Body of pancreas (tissue), 4 donors: ENCODE results near the gene NFIA. TPM values are rescaled to one million over a fixed set of nuclear protein-coding genes. Genes with fewer than 3 reads are reported as not detected.

ENCODE experiments used
- ATAC-seq: fragments of 150-250 bp; one replicate; pipeline ENCODE4 v1.9.1; 2016
- DNase-seq, 4 donors: peaks; one replicate each; pipeline ENCODE4 v3.0.0-alpha.2; 2019
- H3K27ac ChIP-seq, 4 donors: fragments of 200-600 bp; sonication (generic); 1 replicate in 3 of 4; 2 replicates in 1 of 4; pipeline versions ENCODE4 v1.5.1 to v1.6.1; 2016 to 2019; ENCODE audit warnings: mild to moderate bottlenecking in 1 of 4, mixed read lengths in 1 of 4, moderate library complexity in 1 of 4
- H3K27me3 ChIP-seq, 2 donors: fragments of 200-600 bp; sonication (generic); one replicate each; pipeline ENCODE4 v1.6.0; 2016; ENCODE audit warnings: mild to moderate bottlenecking in 1 of 2
- H3K36me3 ChIP-seq, 2 donors: fragments of 200-600 bp; sonication (generic); replicated peaks in 1 of 2; 2 replicates each; pipeline ENCODE4 v1.5.1; 2016; ENCODE audit warnings: low read depth in 2 of 2; ENCODE audit not compliant: insufficient read depth in 1 of 2
- H3K4me1 ChIP-seq: fragments of 200-600 bp; sonication (generic); one replicate; pipeline ENCODE4 v1.6.0; 2016
- H3K4me3 ChIP-seq, 2 donors: fragments of 200-600 bp; sonication (generic); 1 replicate in 1 of 2; 2 replicates in 1 of 2; pipeline ENCODE4 v1.5.1; 2016 to 2019
- H3K9me3 ChIP-seq, 3 donors: fragments of 200-600 bp; sonication (generic); 1 replicate in 2 of 3; 2 replicates in 1 of 3; pipeline ENCODE4 v1.5.1; 2016
- CTCF ChIP-seq, 7 experiments: fragments of 450-650 bp in 4 of 7; fragments of 200-600 bp in 3 of 7; sonication (generic) in 3 of 7; IDR thresholded peaks; one replicate each; pipeline ENCODE4 v1.5.1; 2016 to 2019; ENCODE audit warnings: antibody characterized with exemption in 7 of 7
- POLR2A ChIP-seq, 3 donors: fragments of 450-650 bp; IDR thresholded peaks; one replicate each; pipeline ENCODE4 v1.6.1; 2016; ENCODE audit warnings: antibody characterized with exemption in 3 of 3, mild to moderate bottlenecking in 2 of 3
- WGBS, 2 donors: methylation state at CpG; one replicate each; pipeline ENCODE4 v1.1.5; 2017; 5-methylcytosine and 5-hydroxymethylcytosine counted together
- intact Hi-C: fragments of 100-400 bp; cut with DNase I; formaldehyde crosslinking; loops from one replicate; pipeline ENCODE4 v1.15.1; 2023
- total RNA-seq, 2 donors: library from RNA; depleted of rRNA; stranded (reverse); fragments of >200 nt; gene quantifications; one replicate each; pipeline ENCODE4 v1.1.0, GENCODE V29; 2016

Gene NFIA
- total RNA-seq, 2 donors from 2014 or later, result 21.5 to 32.3 TPM

DNA sequence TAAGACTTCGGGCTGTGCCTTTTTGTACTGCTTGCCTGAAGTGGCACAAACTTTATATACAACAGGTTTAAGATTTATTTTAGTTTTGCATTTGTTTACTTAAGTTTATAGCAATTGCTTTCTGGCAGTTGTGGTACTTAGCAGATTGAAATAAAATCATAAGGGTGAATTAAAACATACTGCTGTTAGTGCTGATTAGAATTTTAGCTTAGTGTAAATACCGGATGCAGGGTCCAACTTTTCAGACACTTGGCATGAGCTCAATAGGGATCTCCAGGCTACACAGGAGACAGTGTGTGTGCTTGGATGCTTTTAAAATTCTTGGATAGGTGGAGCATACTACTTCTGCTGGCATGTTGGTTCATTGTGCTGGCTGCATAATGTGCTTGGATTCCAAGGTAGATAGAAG lies 159.6 kb downstream of the NFIA start:
- no peaks in the 10 kb centered on the region for H3K36me3 ChIP-seq

DNA sequence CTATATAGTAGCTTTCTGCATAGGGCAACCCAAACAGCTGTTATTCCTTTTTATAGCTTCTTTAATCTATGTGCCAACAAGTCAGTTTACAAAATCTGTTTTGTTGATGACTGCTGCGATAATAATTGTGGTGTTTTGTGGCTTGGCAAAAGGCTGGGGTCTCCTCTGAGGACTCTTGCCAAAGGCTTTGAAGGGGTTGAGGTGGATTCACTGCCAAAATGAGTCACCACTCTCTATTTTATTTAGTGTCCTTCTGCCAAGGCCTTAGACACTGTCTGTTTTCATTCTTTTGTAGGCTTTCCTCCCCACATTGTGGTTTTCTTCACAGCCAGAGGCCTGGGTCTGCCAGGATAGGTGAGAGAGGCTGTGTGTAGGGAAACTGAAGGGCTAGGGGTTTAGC lies 161.8 kb downstream of the NFIA start:
- Histone ChIP-seq H3K27ac (peak overlapping the region in 2 of 4 donors; percentile 19 to 43), H3K4me1 (peaks cover 41% of the 10 kb centered on the region)
- ATAC-seq, result peak; percentile 34

More for the DNA sequence above, 159.6 kb downstream of the NFIA start:
- H3K27ac ChIP-seq, result peak overlapping the region; percentile 22 to 55 (median 50)
- no peak overlapping the region for H3K4me3 ChIP-seq
- TF ChIP-seq CTCF (IDR thresholded peaks at IDR 0.05) (no peak), POLR2A (IDR thresholded peaks at IDR 0.05) (no peak)
- ATAC-seq (no peak), DNase-seq (no peak)
- H3K9me3 ChIP-seq, result no peaks in the 10 kb centered on the region
- intact Hi-C loops, result no loop called here
- no peaks in the 10 kb centered on the region for H3K27me3 ChIP-seq
- peaks cover 35% of the 10 kb centered on the region for H3K4me1 ChIP-seq
- WGBS, 2 donors, result 56 to 72% methylated on average over 2 of the region's 2 CpGs

GRCh38 chr1:61245696-61246400 lies 163.5 kb downstream of the NFIA start:
- ATAC-seq, result no peak
- Histone ChIP-seq H3K36me3 (no peaks in the 10 kb centered on the region), H3K4me1 (peaks cover 41% of the 10 kb centered on the region), H3K4me3 (no peak overlapping the region), H3K9me3 (no peaks in the 10 kb centered on the region), H3K27ac (no peak overlapping the region), H3K27me3 (no peaks in the 10 kb centered on the region)
- WGBS, 2 donors, result 77 to 85% methylated on average over 7 of the region's 7 CpGs
- intact Hi-C loops, result no loop called here
- no peak for DNase-seq
- no peak for TF ChIP-seq CTCF (IDR thresholded peaks at IDR 0.05)
- TF ChIP-seq POLR2A (IDR thresholded peaks at IDR 0.05), result no peak

More for the DNA sequence above, 161.8 kb downstream of the NFIA start:
- no peaks in the 10 kb centered on the region for H3K36me3 ChIP-seq
- WGBS, 2 donors, result 22 to 36% methylated on average over 1 of the region's 1 CpG
- H3K27me3 ChIP-seq, result no peaks in the 10 kb centered on the region
- peak in 1 of 4 donors; percentile 8 for DNase-seq
- no peaks in the 10 kb centered on the region for H3K9me3 ChIP-seq
- TF ChIP-seq CTCF (IDR thresholded peaks at IDR 0.05) (no peak), POLR2A (IDR thresholded peaks at IDR 0.05) (no peak)
- intact Hi-C loops, result no loop called here
- no peak overlapping the region for H3K4me3 ChIP-seq

DNA sequence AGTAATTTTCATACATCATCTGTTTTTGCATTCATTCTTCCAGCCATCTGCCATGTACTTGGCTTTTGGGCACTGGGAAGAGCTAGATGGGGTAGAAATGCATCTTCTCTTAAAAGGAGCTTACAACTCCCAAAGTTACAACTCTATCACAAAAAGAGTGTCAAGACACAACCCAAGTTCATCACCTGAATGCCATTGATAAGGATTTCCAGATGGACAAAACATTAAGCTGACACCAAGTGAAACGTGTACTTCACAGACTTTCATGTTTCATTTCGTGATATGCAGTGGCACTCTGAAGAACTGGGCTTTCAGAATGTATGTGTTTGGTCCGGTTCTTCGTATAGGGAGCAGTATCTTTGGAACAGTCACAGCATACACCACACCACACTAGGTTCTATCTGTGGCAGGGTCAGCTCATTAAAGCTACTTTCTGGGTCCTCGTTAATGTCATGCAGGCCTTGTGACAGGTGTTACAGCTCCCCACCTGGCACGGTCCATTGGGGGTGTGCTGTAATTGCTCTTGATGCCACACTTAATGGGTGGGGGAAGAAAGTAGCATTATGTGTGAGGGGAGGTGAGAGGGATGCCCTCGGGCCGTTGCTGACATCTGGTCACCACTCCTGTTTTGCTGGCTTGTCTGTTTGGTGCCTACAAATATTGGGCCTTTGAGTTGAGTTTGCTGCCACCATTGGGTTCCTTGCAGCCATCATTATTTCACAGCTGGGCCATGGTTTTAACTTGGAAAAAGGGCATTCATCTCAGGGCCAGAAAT lies 164.9 kb downstream of the NFIA start:
- H3K27ac ChIP-seq, result peak overlapping the region in 1 of 4 donors; percentile 24
- WGBS, 2 donors, result 89 to 94% methylated on average over 8 of the region's 8 CpGs
- no peak for TF ChIP-seq CTCF (IDR thresholded peaks at IDR 0.05)
- TF ChIP-seq POLR2A (IDR thresholded peaks at IDR 0.05), result no peak

More for the DNA sequence above, 164.9 kb downstream of the NFIA start:
- no peak for DNase-seq
- H3K27me3 ChIP-seq, result no peaks in the 10 kb centered on the region
- intact Hi-C loops, result no loop called here
- no peak overlapping the region for H3K4me3 ChIP-seq
- no peak for ATAC-seq
- H3K36me3 ChIP-seq, result no peaks in the 10 kb centered on the region
- H3K9me3 ChIP-seq, result no peaks in the 10 kb centered on the region
- H3K4me1 ChIP-seq, result peaks cover 32% of the 10 kb centered on the region
